Small intestine (tissue), 7 donors: Measurements from ENCODE around the gene JTB. TPM values are rescaled to one million over a fixed set of nuclear protein-coding genes. Genes with fewer than 3 reads are reported as not detected.

Experiments
- DNase-seq, 2 donors: peaks; one replicate each; pipeline versions ENCODE4 v3.0.0 to v3.0.0-alpha.2; 2013
- FAIRE-seq: peaks from 2 replicates; lab custom pipeline; 2012; peaks lifted over from hg19 to GRCh38; lab: Jason Lieb, UNC
- H3K27ac ChIP-seq, 3 donors: one replicate each; pipeline ENCODE4 v1.5.1; 2013; ENCODE audit warnings: low read length in 2 of 3, mild to moderate bottlenecking in 2 of 3, control low read depth in 1 of 3, inconsistent platforms in 1 of 3, low read depth in 1 of 3, moderate library complexity in 1 of 3
- H3K27me3 ChIP-seq, 3 donors: one replicate each; pipeline ENCODE4 v1.6.1; 2013; ENCODE audit warnings: low read length in 3 of 3, inconsistent platforms in 1 of 3; ENCODE audit not compliant: control insufficient read depth in 3 of 3, insufficient read depth in 3 of 3
- H3K36me3 ChIP-seq, 3 donors: one replicate each; pipeline ENCODE4 v1.6.1; 2013; ENCODE audit warnings: low read length in 3 of 3, inconsistent platforms in 1 of 3, low read depth in 1 of 3, mild to moderate bottlenecking in 1 of 3, moderate library complexity in 1 of 3; ENCODE audit not compliant: control insufficient read depth in 3 of 3, insufficient read depth in 2 of 3
- H3K4me1 ChIP-seq, 3 donors: one replicate each; pipeline ENCODE4 v1.6.1; 2013; ENCODE audit warnings: low read length in 2 of 3, inconsistent platforms in 1 of 3, low read depth in 1 of 3, mild to moderate bottlenecking in 1 of 3, moderate library complexity in 1 of 3; ENCODE audit not compliant: control insufficient read depth in 3 of 3, insufficient read depth in 2 of 3
- H3K4me3 ChIP-seq, 3 donors: one replicate each; pipeline ENCODE4 v1.5.1; 2013; ENCODE audit warnings: low read length in 3 of 3, control low read depth in 1 of 3, inconsistent platforms in 1 of 3, low read depth in 1 of 3, mild to moderate bottlenecking in 1 of 3, moderate library complexity in 1 of 3
- H3K9me3 ChIP-seq, 2 donors: one replicate each; pipeline ENCODE4 v1.6.1; 2013; ENCODE audit warnings: low read depth in 1 of 2, low read length in 1 of 2; ENCODE audit not compliant: control insufficient read depth in 2 of 2, insufficient read depth in 1 of 2
- WGBS, 3 donors: extraction: QIAGEN DNeasy Blood & Tissue Kit; methylation state at CpG; one replicate each; pipeline ENCODE4 v1.1.7; 2013; 5-methylcytosine and 5-hydroxymethylcytosine counted together
- polyA plus RNA-seq, 4 donors: library from polyadenylated mRNA; stranded (reverse) in 3 of 4; unstranded in 1 of 4; fragments of 200-250 nt in 3 of 4; fragments of 120-200 nt in 1 of 4; gene quantifications; one replicate each; pipeline versions ENCODE4 v1.2.1 to v1.2.3, GENCODE V29; 2013
- donor health status: healthy with polysubstance abuse.
- donor health status: control.
- donor health status: control.
- donor health status: Bipolar disorder and iron deficiency.
- donor health status: healthy.

JTB gene
- polyA plus RNA-seq, 4 donors: 139 to 307 (median 237) TPM

DNA sequence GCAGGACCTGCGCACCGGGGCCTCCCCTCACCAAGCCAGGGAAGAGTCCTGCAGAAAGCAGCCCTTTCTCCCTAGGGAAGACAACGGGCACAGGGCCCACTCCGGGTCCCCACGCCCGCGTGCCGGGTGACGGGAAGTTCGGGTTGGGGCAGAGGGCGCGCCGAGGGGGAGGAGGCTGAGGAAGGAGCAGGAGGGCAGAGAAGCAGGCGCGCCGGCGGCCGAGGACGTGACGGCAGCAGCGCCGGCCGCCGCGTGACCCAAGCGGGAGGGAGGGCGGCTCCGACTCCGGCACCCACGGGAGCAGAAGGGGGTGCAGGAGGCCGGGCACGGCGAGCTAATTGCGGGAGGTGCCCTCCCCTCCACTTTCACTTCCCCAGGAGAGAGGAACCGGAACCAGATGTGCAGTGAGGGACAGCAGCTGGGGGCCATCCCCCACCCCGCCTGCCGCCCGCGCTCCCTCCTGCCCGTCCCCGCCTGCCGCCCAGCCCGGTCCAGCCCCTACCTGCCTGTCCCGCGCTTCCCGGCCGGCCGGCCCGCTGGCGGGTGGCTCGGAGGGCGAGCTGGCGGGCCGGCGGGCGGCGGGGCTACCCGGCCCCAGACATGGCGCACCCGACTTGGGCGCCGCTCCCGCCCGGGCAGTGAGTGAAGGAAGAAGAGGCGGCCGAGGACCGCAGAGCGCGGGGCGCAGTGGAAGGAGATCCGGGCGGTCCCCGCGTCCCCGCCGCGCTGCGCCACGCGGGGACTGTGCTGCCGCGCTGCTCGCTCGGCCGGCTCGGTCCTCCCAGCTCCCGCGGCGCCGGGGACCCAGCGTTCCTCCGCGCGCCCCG lies 31.5 kb downstream of the JTB start:
- peaks cover 8 to 67% (median 10%) of the 10 kb centered on the region in 3 donors for H3K36me3 ChIP-seq
- 0 to 1% (median 0%) methylated on average over 32 to 95 of the region's 95 CpGs for WGBS, 3 donors

DNA sequence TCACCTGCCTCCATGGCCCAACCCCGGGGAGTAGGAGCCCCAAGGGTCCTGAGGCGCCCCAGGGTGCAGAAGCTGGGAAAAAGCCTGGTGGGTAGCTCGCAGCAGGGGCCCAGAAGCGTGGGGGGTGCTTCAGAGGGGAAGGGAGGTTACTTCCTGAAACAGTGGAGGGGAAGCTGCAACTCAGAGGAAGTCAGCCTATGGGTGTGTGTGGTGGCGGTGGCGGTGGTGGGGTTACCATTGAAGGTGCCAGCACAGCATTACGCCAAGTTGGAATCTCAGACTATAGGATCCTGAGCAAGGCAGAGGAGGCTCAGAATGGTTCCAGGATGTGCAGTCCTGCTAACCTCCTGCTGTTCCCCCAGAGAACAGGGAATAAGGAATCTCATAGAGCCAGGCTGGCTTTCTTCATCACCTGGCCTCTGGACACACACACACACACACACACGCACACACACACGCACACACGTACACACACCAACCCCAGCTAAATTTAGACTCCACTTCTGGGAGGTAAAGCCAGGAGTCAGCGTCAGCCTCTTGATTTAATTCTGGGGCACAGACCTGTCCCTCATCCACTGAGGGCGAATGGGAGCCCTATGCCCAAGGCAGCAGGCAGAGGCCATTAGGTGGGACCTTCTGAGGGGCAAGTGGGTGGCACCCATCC lies 32.2 kb downstream of the JTB start:
- peak in 1 of 2 donors; percentile 46 for DNase-seq
- 19 to 27% (median 20%) methylated on average over 10 to 12 of the region's 12 CpGs for WGBS, 3 donors
- peak overlapping the region; percentile 87 to 95 (median 90) for H3K4me3 ChIP-seq
- no peaks in the 10 kb centered on the region for H3K27me3 ChIP-seq
- peaks cover 0 to 7% (median 0%) of the 10 kb centered on the region in 3 donors for H3K4me1 ChIP-seq
- no peaks in the 10 kb centered on the region for H3K9me3 ChIP-seq
- FAIRE-seq: no peak
- peaks cover 4 to 74% (median 16%) of the 10 kb centered on the region in 3 donors for H3K36me3 ChIP-seq
- peak overlapping the region; percentile 88 to 97 (median 91) for H3K27ac ChIP-seq

More for the DNA sequence above, 31.5 kb downstream of the JTB start:
- DNase-seq (peak; percentile 84 to 92), FAIRE-seq (no peak)
- Histone ChIP-seq H3K9me3 (no peaks in the 10 kb centered on the region), H3K27me3 (no peaks in the 10 kb centered on the region), H3K4me1 (peaks cover 0 to 7% (median 0%) of the 10 kb centered on the region in 3 donors), H3K27ac (peak overlapping the region; percentile 88 to 97 (median 91)), H3K4me3 (peak overlapping the region; percentile 87 to 95 (median 90))

DNA sequence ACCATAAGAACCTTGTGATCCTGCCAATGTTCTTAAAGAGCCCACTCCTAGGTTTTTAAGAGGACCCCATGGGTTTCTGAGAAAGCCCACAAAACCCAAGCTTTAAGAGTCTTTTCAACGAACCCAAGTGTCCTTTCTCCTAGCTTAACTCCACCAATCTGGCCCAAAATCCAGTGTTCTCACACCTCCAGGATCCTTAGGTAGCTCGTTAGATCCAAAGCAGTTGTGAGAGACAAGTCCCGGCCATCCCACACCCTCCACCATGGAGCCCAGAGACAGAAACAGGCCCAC lies 32.7 kb downstream of the JTB start:
- Histone ChIP-seq H3K9me3 (no peaks in the 10 kb centered on the region), H3K27ac (peak overlapping the region in 2 of 3 donors; percentile 88 to 97), H3K27me3 (no peaks in the 10 kb centered on the region), H3K4me1 (peaks cover 0 to 7% (median 0%) of the 10 kb centered on the region in 3 donors), H3K4me3 (peak overlapping the region; percentile 87 to 95 (median 90)), H3K36me3 (peaks cover 4 to 76% (median 20%) of the 10 kb centered on the region in 3 donors)
- FAIRE-seq: no peak
- 48 to 63% (median 57%) methylated on average over 3 of the region's 3 CpGs for WGBS, 3 donors
- no peak for DNase-seq

DNA sequence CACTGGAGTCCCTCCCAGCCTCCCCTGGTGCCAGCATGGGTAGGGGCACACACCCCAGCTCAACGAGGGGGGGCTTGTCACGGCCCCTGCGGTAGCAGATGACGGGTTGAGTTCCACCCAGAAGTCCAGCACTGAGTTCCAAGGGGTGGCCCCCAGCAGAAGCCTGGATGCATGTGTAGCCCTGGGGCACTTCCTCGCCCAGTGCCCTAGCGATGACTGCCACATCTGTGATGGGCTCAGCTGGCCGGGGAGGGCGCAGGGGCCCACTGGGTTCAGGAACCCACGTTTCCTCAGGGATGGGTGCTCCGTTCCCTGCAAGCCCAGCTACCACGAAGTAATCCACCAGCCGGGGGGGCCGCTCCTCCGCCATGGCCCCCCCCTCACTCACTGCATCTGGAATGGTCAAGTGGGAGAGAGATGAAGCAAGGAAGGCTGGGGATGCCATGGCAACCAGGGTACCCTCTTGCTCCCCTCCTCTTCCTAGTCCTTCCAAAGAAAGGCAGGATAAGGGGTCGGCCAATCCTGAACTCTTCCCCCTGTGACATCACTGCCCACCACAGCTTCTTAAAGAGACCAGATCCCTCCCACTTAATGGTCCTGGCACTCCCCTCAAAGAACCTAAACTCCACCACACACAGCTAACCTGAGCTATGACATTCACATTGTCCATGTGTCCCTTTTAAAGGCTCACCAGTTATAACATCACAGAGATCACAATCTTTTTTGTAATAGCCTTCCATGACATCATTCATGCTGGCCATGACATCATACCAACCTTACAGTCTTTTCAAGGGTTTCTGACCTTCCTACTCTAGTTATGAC lies 33.3 kb downstream of the JTB start:
- peaks cover 8 to 77% (median 19%) of the 10 kb centered on the region in 3 donors for H3K36me3 ChIP-seq

DNA sequence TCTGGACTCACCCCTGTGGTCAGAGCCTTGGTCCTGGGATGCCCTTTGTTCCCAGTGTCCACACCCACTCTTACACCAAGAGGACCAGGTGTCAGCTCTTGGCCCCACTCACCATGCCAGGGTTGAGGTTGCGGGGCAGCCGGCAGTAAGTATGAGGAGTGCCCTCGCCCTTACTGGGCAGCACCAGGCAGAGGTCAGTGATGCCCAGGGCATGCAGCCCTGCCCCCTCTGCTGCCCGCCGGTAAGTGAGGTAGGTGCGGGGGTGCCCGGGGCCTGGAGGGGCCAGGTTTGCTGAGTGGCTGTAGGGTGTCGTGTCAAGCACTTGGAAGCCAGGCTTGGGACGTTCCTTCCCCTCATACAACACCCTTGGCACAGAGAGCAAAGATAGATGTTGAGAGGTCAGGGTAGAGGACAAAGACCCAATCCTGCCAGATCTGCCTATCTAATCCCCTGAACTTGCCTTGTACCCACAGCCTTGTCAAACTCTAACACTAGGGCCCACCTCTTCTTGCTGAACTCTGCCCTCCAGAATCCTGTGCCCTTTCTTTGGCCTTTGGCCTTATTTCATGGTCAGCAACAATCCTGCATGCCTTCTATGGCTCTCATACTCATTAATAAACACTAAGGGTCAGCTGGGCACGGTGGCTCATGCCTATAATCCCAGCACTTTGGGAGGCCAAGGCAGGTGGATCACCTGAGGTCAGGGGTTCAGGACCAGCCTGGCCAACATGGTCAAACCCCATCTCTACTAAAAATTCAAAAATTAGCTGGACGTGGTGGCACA lies 34.5 kb downstream of the JTB start:
- Histone ChIP-seq H3K36me3 (peaks cover 4 to 72% (median 15%) of the 10 kb centered on the region in 3 donors), H3K27me3 (no peaks in the 10 kb centered on the region), H3K4me1 (peaks cover 0 to 7% (median 0%) of the 10 kb centered on the region in 3 donors), H3K4me3 (no peak overlapping the region), H3K27ac (no peak overlapping the region), H3K9me3 (no peaks in the 10 kb centered on the region)
- FAIRE-seq (no peak), DNase-seq (no peak)
- WGBS, 3 donors: 89 to 92% (median 91%) methylated on average over 11 of the region's 11 CpGs

More for the DNA sequence above, 33.3 kb downstream of the JTB start:
- 86 to 87% (median 87%) methylated on average over 15 of the region's 15 CpGs for WGBS, 3 donors
- Histone ChIP-seq H3K4me1 (peaks cover 0 to 7% (median 0%) of the 10 kb centered on the region in 3 donors), H3K4me3 (no peak overlapping the region), H3K27me3 (no peaks in the 10 kb centered on the region), H3K9me3 (no peaks in the 10 kb centered on the region), H3K27ac (peak overlapping the region in 1 of 3 donors; percentile 97)
- no peak for FAIRE-seq
- DNase-seq: no peak

DNA sequence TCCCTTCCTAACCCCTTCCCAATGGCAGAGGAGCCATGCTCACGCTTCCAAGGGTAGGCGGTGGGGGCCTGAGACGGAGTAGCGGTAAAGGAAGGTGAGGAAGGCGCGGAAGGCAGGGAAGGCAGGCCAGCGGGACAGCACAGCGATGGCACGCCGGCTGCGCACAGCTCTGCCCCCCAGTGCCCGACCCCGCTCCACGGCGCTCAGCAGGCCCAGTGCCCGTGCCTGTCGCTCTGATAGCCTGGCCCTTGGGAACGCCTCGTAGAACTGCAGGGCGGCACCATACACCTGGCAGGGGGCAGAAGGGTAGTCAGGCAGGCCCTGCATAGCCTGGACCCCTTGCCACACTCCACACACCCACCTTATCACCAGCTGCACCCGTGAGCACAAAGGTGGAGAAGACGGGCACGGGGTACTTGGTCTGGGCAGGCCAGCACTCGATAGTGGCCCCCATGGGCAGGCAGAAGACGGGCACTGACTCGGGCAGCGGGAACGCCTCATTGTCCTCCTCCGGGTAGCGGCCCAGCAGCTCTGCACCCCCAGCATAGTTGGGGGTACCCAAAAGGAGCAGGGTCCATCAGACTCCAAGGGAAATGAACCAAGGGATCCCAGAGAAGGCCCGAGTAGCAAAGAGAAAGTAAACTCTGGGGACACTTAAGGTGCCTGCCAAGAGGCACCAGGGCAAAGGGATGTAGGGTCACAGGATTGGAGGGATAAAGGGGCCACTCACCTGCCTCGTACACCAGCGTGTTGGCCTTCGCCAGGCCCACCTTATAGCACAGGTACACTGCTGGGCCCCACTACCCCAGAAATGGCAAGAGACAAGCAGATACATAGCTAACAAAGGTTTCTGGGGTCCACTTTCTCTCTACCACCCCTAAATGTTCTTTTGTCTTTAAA lies 35.4 kb downstream of the JTB start:
- Histone ChIP-seq H3K4me3 (no peak overlapping the region), H3K36me3 (peaks cover 4 to 72% (median 15%) of the 10 kb centered on the region in 3 donors), H3K27ac (no peak overlapping the region), H3K4me1 (peaks cover 0 to 7% (median 0%) of the 10 kb centered on the region in 3 donors), H3K27me3 (no peaks in the 10 kb centered on the region), H3K9me3 (no peaks in the 10 kb centered on the region)
- DNase-seq (no peak), FAIRE-seq (no peak)
- 93 to 94% (median 94%) methylated on average over 29 to 34 of the region's 34 CpGs for WGBS, 3 donors

DNA sequence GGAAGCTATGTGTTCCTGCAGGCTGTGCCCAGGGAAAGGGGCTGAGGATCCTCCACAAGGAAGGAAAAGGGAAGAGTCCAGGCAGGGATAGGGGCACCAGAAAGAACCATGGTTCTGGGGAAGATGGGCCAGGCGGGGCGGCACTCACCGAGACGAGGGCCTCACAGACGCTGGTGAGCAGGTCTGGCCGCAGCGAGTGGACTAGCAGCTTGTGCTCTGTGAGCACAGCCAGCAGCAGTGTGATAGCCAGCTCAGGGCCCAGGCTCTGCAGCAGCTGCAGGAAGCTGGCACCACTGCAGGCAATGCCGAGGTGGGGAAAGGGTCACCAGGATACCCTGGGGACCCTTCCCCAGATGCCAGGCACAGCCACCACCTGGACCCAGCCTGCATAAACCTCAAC lies 36.7 kb downstream of the JTB start:
- H3K27ac ChIP-seq: no peak overlapping the region
- DNase-seq (no peak), FAIRE-seq (no peak)
- peaks cover 6 to 81% (median 20%) of the 10 kb centered on the region in 3 donors for H3K36me3 ChIP-seq
- H3K4me1 ChIP-seq: peaks cover 0 to 7% (median 0%) of the 10 kb centered on the region in 3 donors
- no peaks in the 10 kb centered on the region for H3K9me3 ChIP-seq
- no peak overlapping the region for H3K4me3 ChIP-seq
- no peaks in the 10 kb centered on the region for H3K27me3 ChIP-seq
- WGBS, 3 donors: 89 to 94% (median 92%) methylated on average over 8 of the region's 8 CpGs
